ACHN (cell line): Measurements from ENCODE around the gene ITGB2.
"Not testable (repeated sequence)": the region's sequence is repeated elsewhere in the genome, so short reads cannot be mapped to it uniquely, and the experiment has no call there.

Source experiments
- DNase-seq: peaks from one replicate; pipeline ENCODE4 v3.0.0-alpha.2; 2015
- in situ Hi-C: cut with HindIII; loops from 2 replicates; pipeline ENCODE4 v1.10.0; 2017; ENCODE audit warnings: low sequenced_read_pairs, low pct_ligation_motif_present, low pct_unique_long_range_greater_than_20kb

ITGB2 gene

DNA sequence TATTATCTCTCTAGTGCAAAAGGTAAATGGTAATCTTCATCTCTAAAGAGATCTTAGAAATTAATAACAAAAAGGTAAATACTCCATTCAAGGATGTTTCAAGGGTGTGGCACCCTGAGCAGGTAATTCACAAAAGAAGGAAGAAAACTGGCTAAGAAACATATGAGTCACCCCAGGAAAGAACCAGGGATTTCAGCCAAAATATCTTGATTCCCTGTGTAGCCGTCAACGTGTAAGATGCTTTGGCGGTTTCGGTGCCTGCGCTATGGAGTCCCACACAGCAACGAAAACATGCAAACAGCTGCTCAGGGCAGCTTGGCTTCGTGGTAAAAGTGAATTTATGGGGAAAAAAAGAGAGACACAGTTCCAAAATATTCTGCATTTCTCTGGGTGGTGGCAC, 3.7 kb downstream of the ITGB2 start:
- in situ Hi-C loops: no loop called here
- no peak for DNase-seq

- DNase-seq: no peak
- in situ Hi-C loops: no loop called here
Observed at GRCh38 chr21:44914176-44914874, 6.4 kb downstream of the ITGB2 start.

GRCh38 chr21:44913425-44914175, 7.1 kb downstream of the ITGB2 start:
- no peak for DNase-seq
- in situ Hi-C loops: no loop called here

DNA sequence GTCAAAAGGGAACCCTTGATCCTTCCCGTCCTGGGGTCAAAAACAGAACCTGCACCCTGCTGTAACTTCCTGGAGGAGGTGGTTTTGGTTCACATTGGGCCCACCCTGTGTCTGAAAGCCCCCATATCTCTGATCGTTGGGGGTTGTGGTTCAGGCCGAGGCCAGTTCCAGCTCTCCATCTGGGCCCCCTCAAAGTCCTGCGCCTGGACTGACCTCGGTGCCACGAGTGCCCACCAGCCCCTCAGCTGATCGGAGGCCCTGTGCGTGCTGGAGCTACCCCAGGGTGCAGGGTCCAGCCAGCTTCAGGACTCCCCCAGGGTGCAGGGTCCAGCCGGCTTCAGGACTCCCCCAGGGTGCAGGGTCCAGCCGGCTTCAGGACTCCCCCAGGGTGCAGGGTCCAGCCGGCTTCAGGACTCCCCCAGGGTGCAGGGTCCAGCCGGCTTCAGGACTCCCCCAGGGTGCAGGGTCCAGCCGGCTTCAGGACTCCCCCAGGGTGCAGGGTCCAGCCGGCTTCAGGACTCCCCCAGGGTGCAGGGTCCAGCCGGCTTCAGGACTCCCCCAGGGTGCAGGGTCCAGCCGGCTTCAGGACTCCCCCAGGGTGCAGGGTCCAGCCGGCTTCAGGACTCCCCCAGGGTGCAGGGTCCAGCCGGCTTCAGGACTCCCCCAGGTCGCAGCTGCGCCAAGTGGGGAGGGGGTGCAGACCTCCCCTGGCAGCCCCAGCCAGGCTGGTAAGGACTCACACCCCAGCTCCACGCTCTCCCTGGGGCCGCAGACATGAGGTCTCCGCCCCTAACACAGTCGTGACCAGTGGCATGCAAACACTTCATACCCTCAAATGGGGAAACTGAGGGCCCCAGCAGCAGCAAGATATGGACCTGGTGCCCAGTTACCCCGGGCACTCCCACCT, 7.9 kb downstream of the ITGB2 start:
- DNase-seq, in situ Hi-C loops: not testable (repeated sequence)

GRCh38 chr21:44912158-44912473, 8.6 kb downstream of the ITGB2 start:
- no peak for DNase-seq
- in situ Hi-C loops: no loop called here

- in situ Hi-C loops: no loop called here
- DNase-seq: peak; percentile 83
Observed at GRCh38 chr21:44911384-44912157, 9.1 kb downstream of the ITGB2 start.

GRCh38 chr21:44911068-44911383, 9.7 kb downstream of the ITGB2 start:
- in situ Hi-C loops: no loop called here
- no peak for DNase-seq

DNA sequence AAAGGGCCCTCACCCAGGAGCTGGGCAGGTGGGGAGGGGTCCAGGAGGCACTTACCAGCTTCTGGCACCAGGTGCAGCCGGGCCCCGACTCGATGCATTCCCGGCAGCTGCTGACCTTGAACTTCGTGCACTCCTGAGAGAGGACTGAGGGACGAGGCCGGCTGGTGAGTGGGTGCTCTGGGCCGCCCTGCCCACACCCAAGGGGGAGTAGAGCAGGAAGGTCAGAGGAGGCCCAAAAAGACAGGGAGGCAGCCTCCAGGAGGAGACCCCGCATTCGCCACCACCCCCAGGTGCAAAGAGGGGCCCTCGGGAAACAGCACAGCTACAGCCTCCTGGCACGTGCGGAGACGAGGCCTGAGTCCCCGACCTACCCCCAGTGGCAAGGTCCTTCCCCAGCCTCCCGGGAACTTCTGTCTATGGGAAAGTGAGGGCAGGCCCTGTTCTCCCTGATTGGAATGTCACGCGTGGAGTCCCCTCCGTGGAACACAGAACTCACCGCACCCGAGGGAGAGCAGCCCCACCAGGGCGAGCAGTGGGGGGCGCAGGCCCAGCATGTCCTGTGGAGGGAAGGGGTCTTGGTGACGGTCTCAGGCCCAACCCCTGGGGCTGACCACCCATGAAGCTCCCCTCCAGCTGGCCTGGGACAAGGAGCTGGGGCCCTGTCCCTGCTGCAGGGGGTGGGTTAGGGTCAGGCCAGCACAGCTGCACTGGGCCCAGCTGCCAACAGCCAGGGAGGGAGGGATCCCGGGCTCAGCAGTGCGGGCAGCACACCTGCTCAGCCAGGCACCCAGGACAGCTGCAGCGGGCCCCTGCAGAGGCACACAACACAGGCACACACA, 10.3 kb downstream of the ITGB2 start:
- no peak for DNase-seq
- in situ Hi-C loops: no loop called here

DNA sequence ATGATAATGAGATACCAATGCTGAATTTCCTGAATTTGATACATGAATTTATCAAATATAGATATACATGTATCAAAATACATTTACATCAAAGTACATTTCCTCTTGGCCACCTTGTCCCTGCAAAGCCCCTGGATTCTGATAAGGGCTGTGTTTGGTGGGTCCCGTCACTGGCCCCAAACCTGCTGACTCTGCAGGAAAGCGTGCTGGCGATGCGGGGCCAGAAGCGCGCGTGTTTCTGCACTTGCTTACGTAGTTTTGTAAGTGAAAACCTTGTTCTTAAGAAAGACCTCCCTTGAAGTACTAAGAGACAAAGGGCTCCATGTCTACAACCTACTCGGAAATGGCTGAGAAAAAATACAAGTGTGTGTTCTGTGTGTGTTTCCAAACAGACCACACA, 11.0 kb downstream of the ITGB2 start:
- in situ Hi-C loops: no loop called here
- DNase-seq: no peak

DNA sequence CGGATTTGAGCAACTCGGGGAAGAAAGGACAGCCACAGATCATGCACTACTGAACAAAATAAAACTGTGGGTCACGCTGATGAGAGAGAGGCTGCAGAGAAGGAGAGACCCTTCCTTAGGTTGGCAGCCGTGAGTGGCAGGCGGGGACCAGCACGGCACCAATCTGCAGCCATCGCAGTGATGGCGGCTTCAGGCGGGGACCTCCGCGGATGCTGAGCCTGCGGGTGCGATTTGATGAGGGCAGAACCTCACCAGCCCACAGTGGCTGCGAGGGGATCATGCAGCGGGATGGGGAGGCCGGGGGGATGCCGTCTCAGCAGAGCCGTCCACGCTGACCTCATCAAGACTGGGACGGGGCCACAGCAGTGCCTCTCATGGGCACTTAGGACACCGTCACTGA, 11.8 kb downstream of the ITGB2 start:
- DNase-seq: no peak
- in situ Hi-C loops: no loop called here

DNA sequence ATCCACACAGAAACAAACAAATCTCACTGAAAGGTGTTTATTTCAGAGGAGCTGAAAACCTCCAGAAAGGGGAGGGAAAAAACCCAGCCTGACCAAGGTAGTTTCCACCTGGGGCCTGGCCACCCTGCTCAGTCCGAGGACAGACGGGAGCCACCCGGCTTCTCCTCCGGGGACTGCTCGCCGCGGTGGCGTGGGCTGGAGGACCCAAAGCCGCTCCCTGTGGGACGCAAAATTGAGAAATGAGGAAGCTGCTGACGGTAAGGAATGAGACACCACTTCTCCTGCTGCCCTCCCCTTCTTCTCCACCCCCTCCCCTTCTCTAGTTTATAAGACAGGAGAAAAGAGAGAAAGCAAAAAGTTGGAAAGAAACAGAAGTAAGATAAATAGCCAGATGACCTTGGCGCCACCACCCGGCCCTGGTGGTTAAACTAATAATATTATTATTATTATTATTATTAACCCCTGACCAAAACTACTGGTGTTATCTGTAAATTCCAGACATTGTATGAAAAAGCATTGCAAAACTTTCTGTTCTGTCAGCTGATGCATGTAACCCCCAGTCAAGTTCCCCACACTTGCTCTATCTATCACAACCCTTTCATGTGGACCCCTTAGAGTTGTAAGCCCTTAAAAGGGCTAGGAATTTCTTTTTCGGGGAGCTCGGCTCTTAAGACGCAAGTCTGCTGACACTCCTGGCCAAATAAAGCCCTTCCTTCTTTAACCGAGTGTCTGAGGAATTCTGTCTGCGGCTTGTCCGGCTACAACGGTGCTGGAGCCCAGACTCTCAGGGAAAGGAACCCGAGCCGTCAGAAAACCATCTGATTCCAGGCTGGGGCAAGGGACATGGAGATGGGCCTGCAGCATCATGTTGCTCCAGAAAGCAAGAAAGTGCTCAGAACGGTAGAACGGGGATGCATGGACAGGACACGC, 12.5 kb downstream of the ITGB2 start:
- in situ Hi-C loops: no loop called here
- DNase-seq: no peak

GRCh38 chr21:44907225-44907965, 13.3 kb downstream of the ITGB2 start:
- no peak for DNase-seq
- in situ Hi-C loops: no loop called here

- DNase-seq: no peak
- in situ Hi-C loops: no loop called here
Observed at GRCh38 chr21:44905728-44906090, 15.0 kb downstream of the ITGB2 start.

DNA sequence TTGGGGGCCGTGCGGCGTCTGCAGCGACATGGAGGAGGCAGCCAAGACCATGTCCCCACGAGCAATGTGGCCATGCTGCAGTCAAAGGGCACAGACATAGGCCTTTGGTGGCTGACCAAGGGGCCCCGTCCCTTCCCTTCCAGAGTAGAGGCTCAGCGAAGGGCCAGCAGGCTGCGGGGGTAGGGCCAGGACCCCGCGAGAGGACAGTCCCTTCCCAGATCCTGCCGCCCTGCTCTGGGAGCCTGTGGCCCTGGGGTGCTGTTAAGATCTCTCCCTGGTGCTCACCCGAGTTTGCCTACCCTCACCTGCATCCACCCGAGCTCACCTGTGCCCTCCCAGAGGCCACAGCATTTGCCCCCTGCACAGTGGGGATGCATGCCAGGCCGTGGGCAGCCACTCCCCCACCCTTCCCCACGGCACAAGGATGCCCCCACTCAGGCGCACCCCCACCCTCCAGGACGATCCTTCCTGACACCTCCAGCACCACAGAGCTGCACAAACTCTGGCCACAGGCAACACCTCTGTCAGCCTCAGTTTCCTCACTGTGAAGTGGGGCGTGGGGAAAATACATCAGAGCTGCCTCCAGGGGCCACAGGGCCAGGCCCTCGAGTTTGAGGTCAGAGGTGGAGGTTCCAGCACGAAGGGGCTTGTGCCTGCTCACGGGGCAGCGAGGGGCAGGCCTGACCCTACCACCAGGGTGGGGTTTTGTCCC, 15.5 kb downstream of the ITGB2 start:
- in situ Hi-C loops: no loop called here
- no peak for DNase-seq

GRCh38 chr21:44904141-44904923, 16.4 kb downstream of the ITGB2 start:
- DNase-seq: no peak
- in situ Hi-C loops: no loop called here
